Small intestine (tissue), 7 donors: ENCODE data around the gene COG5. TPM values are rescaled to one million over a fixed set of nuclear protein-coding genes. Genes with fewer than 3 reads are reported as not detected.
A peak's percentile ranks its signal among the peaks of the same experiment; 100 is the strongest.

ENCODE experiments used
- DNase-seq, 2 donors: peaks; one replicate each; pipeline versions ENCODE4 v3.0.0 to v3.0.0-alpha.2; 2013
- FAIRE-seq: peaks from 2 replicates; lab custom pipeline; 2012; peaks lifted over from hg19 to GRCh38; lab: Jason Lieb, UNC
- H3K27ac ChIP-seq, 3 donors: one replicate each; pipeline ENCODE4 v1.5.1; 2013; ENCODE audit warnings: low read length in 2 of 3, mild to moderate bottlenecking in 2 of 3, control low read depth in 1 of 3, inconsistent platforms in 1 of 3, low read depth in 1 of 3, moderate library complexity in 1 of 3
- H3K27me3 ChIP-seq, 3 donors: one replicate each; pipeline ENCODE4 v1.6.1; 2013; ENCODE audit warnings: low read length in 3 of 3, inconsistent platforms in 1 of 3; ENCODE audit not compliant: control insufficient read depth in 3 of 3, insufficient read depth in 3 of 3
- H3K36me3 ChIP-seq, 3 donors: one replicate each; pipeline ENCODE4 v1.6.1; 2013; ENCODE audit warnings: low read length in 3 of 3, inconsistent platforms in 1 of 3, low read depth in 1 of 3, mild to moderate bottlenecking in 1 of 3, moderate library complexity in 1 of 3; ENCODE audit not compliant: control insufficient read depth in 3 of 3, insufficient read depth in 2 of 3
- H3K4me1 ChIP-seq, 3 donors: one replicate each; pipeline ENCODE4 v1.6.1; 2013; ENCODE audit warnings: low read length in 2 of 3, inconsistent platforms in 1 of 3, low read depth in 1 of 3, mild to moderate bottlenecking in 1 of 3, moderate library complexity in 1 of 3; ENCODE audit not compliant: control insufficient read depth in 3 of 3, insufficient read depth in 2 of 3
- H3K4me3 ChIP-seq, 3 donors: one replicate each; pipeline ENCODE4 v1.5.1; 2013; ENCODE audit warnings: low read length in 3 of 3, control low read depth in 1 of 3, inconsistent platforms in 1 of 3, low read depth in 1 of 3, mild to moderate bottlenecking in 1 of 3, moderate library complexity in 1 of 3
- H3K9me3 ChIP-seq, 2 donors: one replicate each; pipeline ENCODE4 v1.6.1; 2013; ENCODE audit warnings: low read depth in 1 of 2, low read length in 1 of 2; ENCODE audit not compliant: control insufficient read depth in 2 of 2, insufficient read depth in 1 of 2
- WGBS, 3 donors: extraction: QIAGEN DNeasy Blood & Tissue Kit; methylation state at CpG; one replicate each; pipeline ENCODE4 v1.1.7; 2013; 5-methylcytosine and 5-hydroxymethylcytosine counted together
- polyA plus RNA-seq, 4 donors: library from polyadenylated mRNA; stranded (reverse) in 3 of 4; unstranded in 1 of 4; fragments of 200-250 nt in 3 of 4; fragments of 120-200 nt in 1 of 4; gene quantifications; one replicate each; pipeline versions ENCODE4 v1.2.1 to v1.2.3, GENCODE V29; 2013
- donor health status: healthy with polysubstance abuse.
- donor health status: control.
- donor health status: control.
- donor health status: Bipolar disorder and iron deficiency.
- donor health status: healthy.

COG5 gene
- polyA plus RNA-seq, 4 donors: 10.3 to 41.6 (median 12.5) TPM

- no peak for DNase-seq
- no peaks in the 10 kb centered on the region for H3K27me3 ChIP-seq
- 96 to 100% (median 100%) methylated on average over 1 of the region's 1 CpG for WGBS, 3 donors
- H3K9me3 ChIP-seq: no peaks in the 10 kb centered on the region
- H3K4me1 ChIP-seq: peaks cover 0 to 3% (median 0%) of the 10 kb centered on the region in 3 donors
- no peak for FAIRE-seq
- H3K4me3 ChIP-seq: no peak overlapping the region
- no peak overlapping the region for H3K27ac ChIP-seq
- H3K36me3 ChIP-seq: peaks cover 3 to 10% (median 3%) of the 10 kb centered on the region in 3 donors
Measured at GRCh38 chr7:107599262-107599661, 35.5 kb upstream of the COG5 start.

- H3K9me3 ChIP-seq: no peaks in the 10 kb centered on the region
Measured at GRCh38 chr7:107597953-107598352, 34.2 kb upstream of the COG5 start.

GRCh38 chr7:107597582-107597916 lies 33.8 kb upstream of the COG5 start:
- no peak overlapping the region for H3K4me3 ChIP-seq
- H3K4me1 ChIP-seq: peaks cover 0 to 3% (median 0%) of the 10 kb centered on the region in 3 donors
- H3K27ac ChIP-seq: no peak overlapping the region
- WGBS, 3 donors: 81 to 94% (median 88%) methylated on average over 1 of the region's 1 CpG
- H3K9me3 ChIP-seq: no peaks in the 10 kb centered on the region
- H3K36me3 ChIP-seq: peaks cover 3 to 8% (median 5%) of the 10 kb centered on the region in 3 donors
- DNase-seq (no peak), FAIRE-seq (no peak)
- no peaks in the 10 kb centered on the region for H3K27me3 ChIP-seq

More at GRCh38 chr7:107597953-107598352, 34.2 kb upstream of the COG5 start:
- Histone ChIP-seq H3K4me3 (no peak overlapping the region), H3K4me1 (peaks cover 0 to 3% (median 0%) of the 10 kb centered on the region in 3 donors), H3K27ac (no peak overlapping the region), H3K36me3 (peaks cover 3 to 8% (median 5%) of the 10 kb centered on the region in 3 donors), H3K27me3 (no peaks in the 10 kb centered on the region)
- 88 to 93% (median 92%) methylated on average over 4 of the region's 4 CpGs for WGBS, 3 donors
- FAIRE-seq (no peak), DNase-seq (no peak)

GRCh38 chr7:107596881-107597581 lies 33.3 kb upstream of the COG5 start:
- 84 to 89% (median 85%) methylated on average over 5 of the region's 5 CpGs for WGBS, 3 donors
- Histone ChIP-seq H3K27ac (peak overlapping the region in 1 of 3 donors; percentile 70), H3K4me1 (peaks cover 0 to 3% (median 0%) of the 10 kb centered on the region in 3 donors), H3K4me3 (no peak overlapping the region), H3K9me3 (no peaks in the 10 kb centered on the region), H3K36me3 (peaks cover 3 to 8% (median 5%) of the 10 kb centered on the region in 3 donors), H3K27me3 (no peaks in the 10 kb centered on the region)
- peak in 1 of 2 donors; percentile 57 for DNase-seq
- FAIRE-seq: no peak

GRCh38 chr7:107594961-107595737 lies 31.4 kb upstream of the COG5 start:
- FAIRE-seq: no peak
- no peaks in the 10 kb centered on the region for H3K9me3 ChIP-seq
- DNase-seq: no peak
- H3K27me3 ChIP-seq: no peaks in the 10 kb centered on the region
- H3K4me3 ChIP-seq: no peak overlapping the region
- peak overlapping the region in 1 of 3 donors; percentile 44 for H3K27ac ChIP-seq
- peaks cover 0 to 11% (median 2%) of the 10 kb centered on the region in 3 donors for H3K36me3 ChIP-seq
- WGBS, 3 donors: 71 to 93% (median 91%) methylated on average over 4 of the region's 4 CpGs
- peaks cover 0 to 3% (median 0%) of the 10 kb centered on the region in 3 donors for H3K4me1 ChIP-seq

- no peak overlapping the region for H3K4me3 ChIP-seq
- no peak overlapping the region for H3K27ac ChIP-seq
- no peaks in the 10 kb centered on the region for H3K27me3 ChIP-seq
- no peak for DNase-seq
- FAIRE-seq: no peak
- H3K36me3 ChIP-seq: peaks cover 0 to 11% (median 2%) of the 10 kb centered on the region in 3 donors
- peaks cover 0 to 3% (median 0%) of the 10 kb centered on the region in 3 donors for H3K4me1 ChIP-seq
- H3K9me3 ChIP-seq: no peaks in the 10 kb centered on the region
- 86 to 92% (median 92%) methylated on average over 1 of the region's 1 CpG for WGBS, 3 donors
Measured at GRCh38 chr7:107593025-107593410, 29.3 kb upstream of the COG5 start.

GRCh38 chr7:107592361-107593024 lies 28.8 kb upstream of the COG5 start:
- H3K27ac ChIP-seq: no peak overlapping the region
- no peaks in the 10 kb centered on the region for H3K27me3 ChIP-seq
- no peak overlapping the region for H3K4me3 ChIP-seq
- H3K4me1 ChIP-seq: peaks cover 0 to 3% (median 0%) of the 10 kb centered on the region in 3 donors
- H3K36me3 ChIP-seq: peaks cover 0 to 11% (median 2%) of the 10 kb centered on the region in 3 donors
- H3K9me3 ChIP-seq: no peaks in the 10 kb centered on the region
- FAIRE-seq (no peak), DNase-seq (no peak)
- 96 to 97% (median 96%) methylated on average over 5 of the region's 5 CpGs for WGBS, 3 donors

GRCh38 chr7:107591421-107591820 lies 27.7 kb upstream of the COG5 start:
- no peak overlapping the region for H3K27ac ChIP-seq
- FAIRE-seq: no peak
- no peaks in the 10 kb centered on the region for H3K9me3 ChIP-seq
- peaks cover 0 to 15% (median 2%) of the 10 kb centered on the region in 3 donors for H3K36me3 ChIP-seq
- WGBS, 3 donors: 79 to 89% (median 81%) methylated on average over 3 of the region's 3 CpGs
- H3K4me1 ChIP-seq: no peaks in the 10 kb centered on the region
- no peak for DNase-seq
- H3K27me3 ChIP-seq: no peaks in the 10 kb centered on the region
- no peak overlapping the region for H3K4me3 ChIP-seq
